Smooth muscle cell of the brain vasculature (primary cell): Measurements from ENCODE around the gene CDSN.

ENCODE experiments used
- DNase-seq: peaks from one replicate; pipeline ENCODE4 v3.0.0-alpha.2; 2012; ENCODE audit warnings: low read depth, low spot score

Gene CDSN

GRCh38 chr6:31144970-31145340 is 24.7 kb upstream of the CDSN start:
- DNase-seq = no peak

GRCh38 chr6:31144296-31144969 is 24.2 kb upstream of the CDSN start:
- no peak for DNase-seq

- DNase-seq = no peak
Measured at GRCh38 chr6:31143148-31143547, 22.9 kb upstream of the CDSN start.

- no peak for DNase-seq
Measured at GRCh38 chr6:31142361-31142761, 22.1 kb upstream of the CDSN start.

- DNase-seq = no peak
Measured at GRCh38 chr6:31140643-31141042, 20.4 kb upstream of the CDSN start.

GRCh38 chr6:31139599-31139998 is 19.4 kb upstream of the CDSN start:
- DNase-seq = no peak

- DNase-seq = no peak
Measured at GRCh38 chr6:31138982-31139381, 18.7 kb upstream of the CDSN start, which contains the start of gene PSORS1C2. Gene PSORS1C2, minus strand, starts transcription at chr6:31139066. Its CDS starts 40 bp downstream, at chr6:31139026.

- no peak for DNase-seq
Measured at GRCh38 chr6:31135710-31136109, 15.5 kb upstream of the CDSN start.

GRCh38 chr6:31132806-31133205 is 12.6 kb upstream of the CDSN start:
- no peak for DNase-seq

- DNase-seq = no peak
Measured at GRCh38 chr6:31131595-31131994, 11.3 kb upstream of the CDSN start.

- no peak for DNase-seq
Measured at GRCh38 chr6:31130751-31131150, 10.5 kb upstream of the CDSN start.

GRCh38 chr6:31129130-31129529 is 8.9 kb upstream of the CDSN start:
- no peak for DNase-seq

GRCh38 chr6:31128093-31128676 is 7.9 kb upstream of the CDSN start:
- DNase-seq = no peak

- no peak for DNase-seq
Measured at GRCh38 chr6:31126396-31127175, 6.3 kb upstream of the CDSN start.

- DNase-seq = no peak
Measured at GRCh38 chr6:31125586-31126363, 5.5 kb upstream of the CDSN start.

- no peak for DNase-seq
Measured at GRCh38 chr6:31125162-31125561, 4.9 kb upstream of the CDSN start.

- DNase-seq = peak; percentile 57
Measured at GRCh38 chr6:31122791-31123706, 2.8 kb upstream of the CDSN start.

- DNase-seq = no peak
Measured at GRCh38 chr6:31121131-31121790, 1.0 kb upstream of the CDSN start.

- DNase-seq = no peak
Measured at GRCh38 chr6:31118178-31118577, 2.1 kb downstream of the CDSN start.

- no peak for DNase-seq
Measured at GRCh38 chr6:31116661-31117385, 3.4 kb downstream of the CDSN start.
